AG09319 (cell line): ENCODE data around the gene CHST11.

ENCODE experiments used
- DNase-seq: peaks from one replicate; pipeline ENCODE4 v3.0.0-alpha.2; 2010; ENCODE audit warnings: low read depth; ENCODE audit errors: extremely low read depth
- CTCF ChIP-seq: IDR thresholded peaks from 2 replicates; pipeline ENCODE4 v1.5.1; 2011; ENCODE audit warnings: low read depth, mild to moderate bottlenecking, inconsistent platforms, low read length, moderate library complexity

Gene CHST11

GRCh38 chr12:104662203-104662602, 205.5 kb downstream of the CHST11 start:
- DNase-seq = no peak
- no peak for TF ChIP-seq CTCF

DNA sequence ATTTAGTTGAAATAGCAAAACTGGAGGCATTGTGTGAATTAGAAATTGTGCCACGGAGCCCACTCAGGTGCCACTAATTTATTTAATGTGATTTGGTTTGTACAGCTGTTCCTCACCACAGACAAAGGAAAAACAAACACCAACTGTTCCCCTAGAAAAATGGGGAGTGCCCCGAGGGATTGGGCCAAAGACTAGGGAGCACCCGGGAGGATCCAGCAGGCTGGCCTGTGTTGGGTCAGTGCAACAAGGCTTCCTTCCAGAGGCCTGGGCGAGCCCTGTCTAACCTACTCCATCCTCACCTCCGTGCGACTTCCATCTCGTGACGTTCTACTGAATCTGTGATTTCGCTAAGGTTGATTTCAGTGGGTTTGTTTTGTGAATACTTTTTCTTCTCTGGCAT, 206.2 kb downstream of the CHST11 start:
- TF ChIP-seq CTCF = no peak
- DNase-seq = no peak

DNA sequence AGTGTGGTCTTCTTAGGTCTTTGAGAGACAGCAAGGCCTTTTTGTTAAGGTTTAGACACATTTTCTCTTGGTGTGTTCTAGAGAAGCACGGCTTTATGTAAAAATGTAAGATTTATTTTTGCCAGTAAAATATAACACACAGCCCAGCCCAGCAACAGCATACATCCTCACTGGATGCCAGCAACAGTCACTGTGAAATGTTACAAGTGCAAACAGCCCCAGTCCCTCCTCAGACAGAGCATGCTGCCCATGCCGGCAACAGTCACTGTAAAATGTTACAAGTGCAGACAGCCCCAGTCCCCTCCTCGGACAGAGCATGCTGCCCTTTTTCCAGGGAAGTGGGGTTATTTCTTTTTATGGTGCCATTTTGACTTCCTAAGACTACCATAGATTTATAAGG, 207.6 kb downstream of the CHST11 start:
- DNase-seq = no peak

GRCh38 chr12:104665296-104665695, 208.5 kb downstream of the CHST11 start:
- TF ChIP-seq CTCF = no peak

More for the DNA sequence above, 207.6 kb downstream of the CHST11 start:
- TF ChIP-seq CTCF = no peak

GRCh38 chr12:104667139-104667538, 210.4 kb downstream of the CHST11 start:
- DNase-seq = no peak

More at GRCh38 chr12:104665296-104665695, 208.5 kb downstream of the CHST11 start:
- no peak for DNase-seq

GRCh38 chr12:104668274-104668718, 211.5 kb downstream of the CHST11 start:
- TF ChIP-seq CTCF = no peak
- DNase-seq = no peak

More at GRCh38 chr12:104667139-104667538, 210.4 kb downstream of the CHST11 start:
- no peak for TF ChIP-seq CTCF

DNA sequence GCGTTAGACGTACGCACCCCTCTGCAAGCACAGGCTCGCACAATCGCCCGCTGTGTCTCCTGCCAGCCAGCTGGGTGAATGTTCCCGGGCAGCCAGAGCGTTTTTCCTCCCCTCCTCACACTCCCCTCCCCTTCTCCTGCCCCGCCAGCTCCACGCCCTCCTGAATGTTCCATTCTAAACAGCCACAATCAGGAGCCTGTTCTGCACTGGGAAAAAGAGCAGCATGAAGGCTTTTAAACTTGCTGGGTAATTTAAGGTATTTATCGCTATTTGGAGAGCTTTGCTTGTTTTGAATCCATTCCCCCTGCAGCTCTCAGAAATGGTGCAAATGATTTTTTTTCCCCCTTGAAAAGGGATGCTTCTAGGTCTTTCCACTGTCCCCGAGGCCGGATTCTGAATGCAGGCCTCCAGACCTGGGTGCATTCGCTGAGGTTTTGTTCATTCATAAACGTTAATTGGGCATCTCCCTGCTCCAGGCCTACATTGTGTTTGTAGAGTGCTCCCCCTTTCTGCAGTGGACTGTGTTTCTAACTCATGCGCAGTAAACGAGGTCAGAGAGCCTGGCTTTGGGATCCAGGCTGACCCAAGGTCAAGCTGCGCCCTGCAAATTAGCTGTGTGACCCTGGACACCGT, 212.5 kb downstream of the CHST11 start:
- peak; percentile 14; the same call in 1 of the 2 replicates for TF ChIP-seq CTCF
- DNase-seq = no peak
